GM19395 (cell line): ENCODE measurements around the gene WNT7A.

Source experiments
- ATAC-seq: cut with Tn5 transposase; IDR thresholded peaks from one replicate; pipeline ENCODE4 v1.9.1; 2021; ENCODE audit warnings: mild to moderate bottlenecking, moderate library complexity; ENCODE audit not compliant: unreplicated experiment

Gene WNT7A

GRCh38 chr3:13831386-13831996, 48.4 kb downstream of the WNT7A start:
- ATAC-seq, result no peak

- no peak for ATAC-seq
Measured at GRCh38 chr3:13829311-13829710, 50.6 kb downstream of the WNT7A start.

- ATAC-seq, result no peak
Measured at GRCh38 chr3:13828501-13829265, 51.2 kb downstream of the WNT7A start.

GRCh38 chr3:13827699-13828098, 52.2 kb downstream of the WNT7A start:
- no peak for ATAC-seq

GRCh38 chr3:13827256-13827655, 52.6 kb downstream of the WNT7A start:
- ATAC-seq, result no peak

GRCh38 chr3:13826672-13827071, 53.2 kb downstream of the WNT7A start:
- ATAC-seq, result no peak

- ATAC-seq, result no peak
Measured at GRCh38 chr3:13825821-13826220, 54.0 kb downstream of the WNT7A start.

GRCh38 chr3:13825311-13825579, 54.6 kb downstream of the WNT7A start:
- no peak for ATAC-seq

- no peak for ATAC-seq
Measured at GRCh38 chr3:13824521-13825310, 55.2 kb downstream of the WNT7A start.

GRCh38 chr3:13823692-13824091, 56.2 kb downstream of the WNT7A start:
- no peak for ATAC-seq

GRCh38 chr3:13822871-13823585, 56.8 kb downstream of the WNT7A start:
- ATAC-seq, result no peak

GRCh38 chr3:13822042-13822441, 57.8 kb downstream of the WNT7A start:
- ATAC-seq, result no peak

- no peak for ATAC-seq
Measured at GRCh38 chr3:13821126-13821525, 58.7 kb downstream of the WNT7A start.

- no peak for ATAC-seq
Measured at GRCh38 chr3:13818919-13819318, 61.0 kb downstream of the WNT7A start.

- ATAC-seq, result no peak
Measured at GRCh38 chr3:13815088-13815683, 64.7 kb downstream of the WNT7A start.

- no peak for ATAC-seq
Measured at GRCh38 chr3:13812034-13812471, 67.8 kb downstream of the WNT7A start.

- no peak for ATAC-seq
Measured at GRCh38 chr3:13811614-13812013, 68.3 kb downstream of the WNT7A start.

- no peak for ATAC-seq
Measured at GRCh38 chr3:13808550-13808949, 71.3 kb downstream of the WNT7A start.

GRCh38 chr3:13801361-13802204, 78.3 kb downstream of the WNT7A start:
- ATAC-seq, result no peak

- ATAC-seq, result no peak
Measured at GRCh38 chr3:13800064-13800463, 79.8 kb downstream of the WNT7A start.
